Lung microvascular endothelial cell (primary cell): Measurements from ENCODE around the gene MAGEL2. TPM values are rescaled to one million over a fixed set of nuclear protein-coding genes. Genes with fewer than 3 reads are reported as not detected.
A peak's percentile ranks its signal among the peaks of the same experiment; 100 is the strongest.

Experiments used
- DNase-seq, 2 donors: peaks; one replicate each; pipeline versions ENCODE4 v3.0.0 to v3.0.0-alpha.2; 2010; ENCODE audit warnings: low read depth in 2 of 2
- total RNA-seq: library from RNA; depleted of rRNA; stranded (reverse); fragments of >200 nt; gene quantifications from 2 replicates; pipeline ENCODE4 v1.2.1, GENCODE V29; 2014

The MAGEL2 gene
- total RNA-seq = under 0.01 TPM in 1 of 2 replicates, not detected in the other

- DNase-seq = no peak
These were observed at the start of gene MAGEL2 for GRCh38 chr15:23647421-23648370. TSS of gene MAGEL2 (minus strand) at chr15:23647867. CDS start at chr15:23647742, 125 bp downstream.

DNA sequence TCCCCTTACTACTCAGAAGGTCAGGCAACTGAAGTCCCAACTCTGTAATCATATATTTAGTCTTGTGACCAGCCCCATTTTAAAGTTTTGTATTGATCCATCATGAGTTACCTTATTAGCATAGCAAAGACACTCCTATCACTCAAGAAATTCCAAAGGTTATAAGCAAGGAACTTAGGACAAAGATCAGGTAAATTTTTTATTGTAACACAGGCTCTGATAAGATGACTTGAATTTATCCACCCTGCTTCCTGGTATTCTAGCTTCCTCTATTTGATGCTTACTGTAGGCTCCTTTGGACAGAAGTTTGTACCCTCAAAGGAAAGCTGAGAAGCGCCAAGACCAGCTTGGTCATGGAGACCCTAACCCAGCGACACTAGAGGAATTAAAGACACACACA is 47.6 kb upstream of the MAGEL2 start:
- DNase-seq = no peak

DNA sequence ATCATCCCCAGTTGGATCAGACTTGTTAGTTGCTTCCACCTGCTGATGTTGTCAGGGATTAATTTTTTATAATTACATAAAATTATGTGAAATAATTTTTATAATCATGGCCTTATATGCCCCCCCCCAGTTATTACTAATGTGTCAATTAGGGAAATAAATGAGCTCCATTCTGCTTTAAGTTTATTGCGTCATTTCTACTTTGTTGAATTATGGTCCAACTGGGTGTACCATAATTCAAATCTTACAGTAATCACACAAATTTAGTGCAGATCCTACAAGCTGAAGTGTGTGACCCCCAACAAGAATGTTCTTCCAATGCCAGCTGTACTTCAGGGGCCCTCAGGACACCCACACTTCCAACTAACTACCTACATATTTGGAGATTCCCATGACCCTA is 46.9 kb upstream of the MAGEL2 start:
- DNase-seq = no peak

GRCh38 chr15:23690450-23690852 is 42.8 kb upstream of the MAGEL2 start:
- DNase-seq = no peak

GRCh38 chr15:23690015-23690414 is 42.3 kb upstream of the MAGEL2 start:
- no peak for DNase-seq

GRCh38 chr15:23687143-23687470 is 39.4 kb upstream of the MAGEL2 start, which contains the start of gene NDN:
TSS of gene NDN (minus strand) at chr15:23687305. CDS start at chr15:23687217, 88 bp downstream.
- peak; percentile 6 to 38 for DNase-seq

DNA sequence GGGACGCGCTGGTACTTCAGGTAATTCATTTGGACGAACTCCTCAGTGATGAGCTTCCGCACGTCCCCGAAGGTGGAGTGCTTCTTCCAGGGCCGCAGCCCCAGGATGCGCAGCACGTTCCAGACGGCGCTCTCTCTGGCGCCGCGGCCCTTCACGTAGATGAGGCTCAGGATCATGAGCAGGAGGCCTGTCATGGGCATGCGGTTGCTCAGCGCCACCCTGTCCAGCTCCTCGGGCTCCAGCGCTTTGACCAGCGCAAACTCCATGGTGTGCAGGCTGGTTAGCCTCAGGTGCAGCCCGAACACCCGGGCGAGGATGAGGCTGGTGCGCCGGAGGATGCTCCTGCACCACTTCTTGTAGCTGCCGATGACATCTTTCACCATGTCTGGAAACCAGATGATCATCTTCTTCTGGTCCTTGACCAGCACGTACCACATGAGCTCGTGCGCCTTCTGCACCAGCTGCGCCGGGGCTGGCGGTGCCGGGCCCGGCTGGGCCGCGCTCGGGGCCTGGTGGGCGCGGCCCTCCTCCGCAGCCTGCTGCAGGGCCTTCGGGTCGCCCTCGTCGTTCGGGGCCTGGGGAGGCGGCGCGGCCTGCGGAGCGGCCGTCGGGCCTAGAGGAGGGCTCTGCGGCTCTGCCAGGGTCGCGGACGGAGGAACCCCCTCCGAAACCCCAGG is 38.9 kb upstream of the MAGEL2 start:
- peak; percentile 1 to 4 for DNase-seq

DNA sequence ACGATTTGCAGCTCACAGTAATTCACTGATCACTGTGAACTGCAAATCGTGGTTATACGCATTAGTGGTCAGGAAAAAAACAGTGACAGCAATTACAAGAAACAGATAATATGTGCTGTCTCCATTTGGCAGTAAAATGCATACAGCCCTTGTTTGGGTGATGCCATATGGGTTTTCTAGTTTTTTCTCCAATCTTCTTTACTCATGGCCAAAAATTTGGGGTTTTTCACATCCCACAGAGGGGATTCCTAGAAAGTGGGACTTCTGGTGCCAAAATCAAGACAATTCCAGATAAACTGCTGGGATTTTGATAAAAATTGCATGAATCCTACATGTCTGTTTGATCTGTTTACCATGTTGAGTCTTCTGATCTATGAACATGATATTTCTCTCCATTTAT is 23.8 kb upstream of the MAGEL2 start:
- no peak for DNase-seq

DNA sequence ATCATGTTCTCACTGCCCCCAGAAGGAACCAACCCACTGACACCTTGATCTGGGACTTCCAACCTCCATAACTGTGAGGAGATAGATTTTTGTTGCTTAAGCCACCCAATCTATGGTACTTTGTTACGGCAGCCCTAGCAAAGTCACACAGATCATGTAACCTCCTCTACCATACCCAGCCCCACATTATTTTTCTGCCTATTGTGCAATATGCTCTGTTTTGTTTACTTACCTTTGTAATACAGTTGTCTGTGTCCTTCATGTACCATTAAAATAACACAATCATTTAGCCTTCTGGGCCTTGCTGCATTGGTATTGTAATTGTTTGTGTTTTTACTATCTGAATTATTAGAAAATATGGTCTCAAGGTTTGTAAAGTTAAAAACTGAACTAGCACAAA is 23.3 kb upstream of the MAGEL2 start:
- DNase-seq = no peak

GRCh38 chr15:23663232-23663631 is 15.6 kb upstream of the MAGEL2 start:
- no peak for DNase-seq

GRCh38 chr15:23648920-23649515 is 1.4 kb upstream of the MAGEL2 start:
- peak; percentile 7 to 10 for DNase-seq

GRCh38 chr15:23647001-23647295 is 719 bp downstream of the MAGEL2 start:
- DNase-seq = no peak

DNA sequence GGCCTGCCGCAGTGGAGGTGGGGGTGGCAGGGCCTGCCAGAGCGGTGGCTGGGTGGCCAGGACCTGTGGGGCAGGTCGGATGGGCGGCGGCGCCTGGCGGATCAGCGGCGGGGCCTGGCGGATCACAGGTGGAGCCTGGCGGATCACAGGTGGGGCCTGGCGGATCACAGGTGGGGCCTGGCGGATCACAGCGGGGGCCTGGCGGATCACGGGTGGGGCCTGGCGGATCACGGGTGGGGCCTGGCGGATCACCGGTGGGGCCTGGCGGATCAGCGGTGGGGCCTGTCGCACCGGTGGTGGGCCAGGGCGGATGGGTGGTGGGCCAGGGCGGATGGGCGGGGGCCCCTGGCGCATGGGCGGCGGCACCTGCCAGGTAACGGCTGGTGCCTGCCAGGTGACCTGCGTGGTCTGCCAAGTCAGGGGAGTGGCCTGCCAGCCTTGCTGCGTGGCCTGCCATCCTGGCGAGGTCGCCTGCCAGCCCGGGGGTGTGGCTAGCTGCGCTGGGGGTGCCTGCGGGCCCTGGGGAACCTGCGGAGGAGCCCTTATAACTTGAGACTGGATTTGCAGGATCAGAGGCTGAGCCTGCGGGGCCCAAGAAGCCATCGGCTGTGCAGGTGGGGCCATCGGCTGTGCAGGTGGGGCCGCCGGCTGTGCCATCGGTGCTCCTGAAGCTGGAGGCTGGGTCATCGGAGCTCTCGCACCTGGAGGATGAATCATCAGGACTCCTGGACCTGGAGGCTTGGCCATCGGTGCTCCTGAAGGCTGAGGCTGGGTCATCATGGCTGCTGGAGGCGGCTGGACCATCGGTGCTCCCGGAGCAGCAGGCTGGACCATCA is 1.3 kb downstream of the MAGEL2 start:
- no peak for DNase-seq

- DNase-seq = no peak
These were observed 2.1 kb downstream of the MAGEL2 start for GRCh38 chr15:23645371-23646164.

- DNase-seq = no peak
These were observed 2.8 kb downstream of the MAGEL2 start for GRCh38 chr15:23644829-23645228.

DNA sequence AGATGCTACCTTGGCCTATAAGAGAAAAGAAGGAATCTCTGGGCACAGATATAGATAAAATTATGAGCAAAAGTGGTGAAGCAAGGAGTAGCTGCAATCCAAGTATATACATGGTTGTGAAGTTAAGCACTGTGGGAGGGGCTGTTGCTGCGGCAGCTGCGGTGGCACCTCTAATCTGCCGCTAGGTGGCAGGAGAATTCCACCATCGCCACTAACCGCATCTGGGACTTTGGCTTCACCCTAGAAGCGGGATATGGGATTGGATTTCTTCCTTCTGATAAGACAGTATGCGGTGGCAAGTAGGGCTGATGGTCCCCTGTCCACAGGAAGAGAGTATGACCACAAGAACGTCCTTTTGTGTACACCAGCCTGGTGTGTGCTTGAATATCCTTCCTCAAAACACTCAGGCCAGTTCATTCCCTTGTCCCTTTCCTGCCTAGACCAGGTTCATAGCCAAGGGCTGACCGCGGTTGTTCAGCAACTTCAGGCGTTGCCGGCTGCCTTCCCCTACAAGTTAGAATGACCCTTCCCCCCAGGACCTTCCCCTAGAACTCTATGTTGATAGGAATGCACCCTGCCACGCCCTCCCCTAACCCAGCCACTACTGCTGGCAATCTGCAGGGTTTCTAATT is 5.1 kb downstream of the MAGEL2 start:
- DNase-seq = peak; percentile 58 to 64

DNA sequence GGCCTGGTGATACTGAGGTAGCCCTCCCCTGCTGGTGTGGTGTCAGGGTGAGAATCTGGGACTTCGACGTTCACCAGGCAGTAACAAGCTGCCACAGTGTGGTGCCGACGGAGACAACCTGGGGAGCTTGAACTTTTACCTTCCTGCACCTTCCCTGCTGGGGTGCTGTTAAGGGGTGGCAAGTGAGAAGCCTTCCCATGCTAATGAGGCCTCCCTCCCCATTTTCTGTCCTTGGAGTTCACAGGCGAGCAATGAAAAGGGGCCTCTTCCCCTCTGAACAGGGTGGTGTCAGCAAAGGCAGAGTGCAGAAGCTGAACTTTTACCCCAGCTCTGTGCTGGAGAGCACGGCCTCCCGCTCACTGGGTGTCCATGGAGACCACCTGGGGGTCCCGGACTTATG is 13.5 kb downstream of the MAGEL2 start:
- DNase-seq = no peak

GRCh38 chr15:23629234-23629805 is 18.3 kb downstream of the MAGEL2 start:
- peak; percentile 2 to 18 for DNase-seq

DNA sequence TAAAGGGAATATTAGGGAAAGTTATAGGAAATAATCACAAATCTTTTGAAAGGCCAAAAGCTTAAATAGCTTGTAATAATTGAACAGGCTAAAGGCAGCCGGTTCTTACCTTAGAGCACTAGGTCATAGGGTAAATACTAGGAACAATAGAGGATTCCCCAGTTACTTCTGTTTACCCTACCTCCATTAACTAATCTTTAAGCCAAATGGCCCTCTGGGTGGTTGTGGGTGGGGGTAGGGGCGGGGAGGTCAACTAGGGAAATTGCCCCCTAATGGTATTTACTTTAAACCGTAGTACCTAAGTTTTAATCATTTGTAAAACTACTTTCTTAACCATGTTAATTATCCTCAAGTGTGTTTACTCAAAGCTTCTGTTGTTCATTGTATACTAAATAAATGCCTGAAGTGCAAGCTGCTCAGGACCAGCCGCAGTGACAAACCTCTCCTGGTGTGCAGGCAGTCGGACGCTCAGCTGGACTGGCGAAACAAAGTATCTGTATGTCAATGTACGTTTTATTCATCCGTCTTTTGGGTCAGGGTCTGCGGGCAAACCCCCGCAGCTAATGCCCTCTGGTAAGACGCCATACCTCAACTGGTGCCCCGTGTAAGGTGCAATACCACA is 18.9 kb downstream of the MAGEL2 start:
- DNase-seq = no peak
